HPDE6-E6E7 (cell line): ENCODE results near the gene SPATA31D3.
"Not testable (repeated sequence)": the region's sequence is repeated elsewhere in the genome, so short reads cannot be mapped to it uniquely, and the experiment has no call there.

ENCODE experiments used
- DNase-seq: peaks from one replicate; pipeline ENCODE4 v3.0.0; 2011; ENCODE audit warnings: missing footprints; ENCODE audit errors: extremely low spot score

Gene SPATA31D3

DNA sequence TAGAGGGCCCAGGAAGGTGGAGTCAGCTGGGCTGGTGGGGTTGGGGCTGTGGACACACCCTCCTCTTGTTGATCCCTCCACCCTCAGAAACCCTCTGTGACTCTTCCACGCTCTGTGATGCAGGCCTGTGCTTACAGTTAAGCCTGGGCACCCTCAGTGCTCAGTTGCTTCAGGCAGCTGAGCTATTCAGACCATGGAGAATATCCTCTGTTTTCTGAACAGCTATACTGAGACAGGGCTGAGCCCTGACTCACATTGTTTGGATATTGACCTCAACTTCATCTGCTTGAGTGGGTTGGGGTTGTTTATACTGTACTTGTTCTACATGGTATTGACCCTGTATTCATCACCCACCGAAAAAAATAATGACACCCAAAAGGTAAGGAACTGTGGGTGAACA lies at the start of gene SPATA31D3:
SPATA31D3 (plus strand) TSS at position 108 of the 400 bp plus-strand sequence; CDS start at position 194, 86 bp downstream.
- not testable (repeated sequence) for DNase-seq

DNA sequence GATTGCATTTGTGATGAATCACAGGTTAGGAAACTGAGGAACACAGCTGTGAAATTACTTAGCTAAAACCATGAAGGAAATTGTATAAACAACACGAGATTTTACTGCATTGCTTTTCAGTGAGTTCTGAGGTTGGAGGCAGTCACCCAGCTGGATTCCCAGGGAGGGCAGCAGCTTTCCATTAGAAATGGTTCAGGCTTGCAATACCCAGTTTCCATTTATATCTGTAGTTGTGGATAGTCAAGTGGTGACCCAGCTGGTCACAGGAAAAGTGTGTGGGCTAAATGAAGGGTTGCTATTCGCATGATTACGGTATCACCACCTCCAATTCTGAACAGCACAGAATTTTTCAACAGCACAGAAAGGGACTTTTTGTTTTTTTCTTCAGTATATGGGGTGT lies 49.4 kb upstream of the SPATA31D3 start:
- no peak for DNase-seq

DNA sequence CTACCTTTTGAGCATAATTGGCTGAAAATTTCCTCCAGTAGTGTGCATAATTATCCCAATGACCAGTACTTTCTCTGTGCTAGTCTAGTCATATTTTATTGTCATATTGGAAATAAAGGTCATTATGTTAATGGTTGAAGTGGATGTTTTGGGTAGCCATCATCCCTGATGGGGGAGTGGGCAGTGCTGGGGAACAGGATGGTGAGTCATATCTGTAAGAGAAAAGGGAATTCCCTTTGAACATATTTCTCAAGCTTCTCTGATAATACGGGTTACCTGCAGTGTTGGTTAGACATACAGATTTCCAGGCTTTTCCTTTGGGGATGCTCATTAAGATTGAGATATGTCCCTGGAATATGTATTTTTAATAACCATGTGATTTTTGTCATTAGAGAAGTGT lies 48.4 kb upstream of the SPATA31D3 start:
- no peak for DNase-seq

DNA sequence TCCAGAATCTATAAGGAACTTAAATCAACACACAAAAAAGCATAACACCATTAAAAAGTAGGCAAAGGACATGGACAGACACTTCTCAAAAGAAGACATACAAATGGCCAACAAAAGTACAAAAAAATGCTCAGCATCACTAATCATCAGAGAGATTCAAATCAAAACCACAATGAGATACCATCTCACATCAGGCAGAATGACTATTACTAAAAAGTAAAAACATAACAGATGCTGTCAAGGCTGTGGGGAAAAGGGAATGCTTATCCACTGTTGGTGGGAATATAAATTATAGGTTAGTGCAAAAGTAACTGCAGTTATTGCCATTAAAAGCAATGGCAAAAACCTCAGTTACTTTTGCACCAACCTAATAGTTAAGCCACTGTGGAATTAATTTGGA lies 47.2 kb upstream of the SPATA31D3 start:
- no peak for DNase-seq

DNA sequence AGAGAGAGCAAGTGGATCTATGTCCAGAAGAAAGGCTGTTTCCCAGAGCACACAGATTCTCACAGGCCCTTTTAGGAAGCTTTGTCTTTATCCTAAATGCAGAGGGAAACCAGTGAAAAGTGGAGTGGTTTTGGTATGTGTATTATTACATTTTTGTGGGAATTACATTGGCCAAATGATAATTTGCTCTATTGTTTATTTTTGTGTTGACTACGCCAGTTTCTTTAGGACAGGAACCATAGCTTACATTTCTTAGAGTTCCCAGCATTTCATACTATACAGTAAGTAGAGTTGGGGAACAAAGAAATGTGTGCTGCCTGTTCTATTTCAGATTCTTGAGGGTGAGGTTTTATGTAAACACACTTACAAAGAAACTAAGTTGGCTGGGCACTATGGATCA lies 44.4 kb upstream of the SPATA31D3 start:
- DNase-seq: no peak

DNA sequence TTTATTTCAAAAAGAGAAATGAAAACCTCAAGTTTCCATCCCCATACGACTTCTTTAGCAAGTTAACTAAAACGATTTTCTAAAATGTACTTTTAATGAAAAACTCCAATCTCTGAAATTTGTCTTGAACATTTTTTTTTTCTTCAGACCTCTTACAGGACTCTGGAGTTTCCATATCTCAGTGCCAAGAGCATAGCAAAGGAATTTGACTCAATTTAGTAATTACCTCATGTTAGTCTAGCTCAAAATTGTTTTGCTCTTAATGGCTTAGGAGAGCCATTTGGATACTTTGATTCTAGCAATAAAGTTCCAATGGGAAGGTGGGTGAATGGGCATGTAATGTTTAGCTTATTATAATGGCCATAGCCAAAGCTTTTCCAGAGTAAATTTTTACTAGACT lies 41.1 kb upstream of the SPATA31D3 start:
- DNase-seq: no peak

DNA sequence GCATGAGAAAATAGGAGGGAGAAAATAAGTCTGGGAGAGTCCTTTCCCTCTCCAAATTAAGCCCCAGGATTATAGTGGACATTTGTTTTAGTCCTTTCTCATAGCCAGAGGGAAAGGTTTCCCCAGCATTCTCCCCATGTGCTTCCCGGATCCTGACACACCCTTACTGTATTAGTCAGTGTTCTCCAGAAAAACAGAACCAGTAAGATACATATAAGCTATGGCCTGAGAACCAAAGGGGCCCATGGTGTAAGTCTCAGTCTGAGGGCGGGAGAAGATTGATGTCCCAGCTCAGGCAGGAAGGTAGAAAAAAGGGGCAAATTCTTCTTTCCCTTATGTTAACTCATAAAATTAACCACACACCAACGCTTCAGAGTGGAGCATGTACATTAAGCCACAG lies 40.7 kb upstream of the SPATA31D3 start:
- no peak for DNase-seq

DNA sequence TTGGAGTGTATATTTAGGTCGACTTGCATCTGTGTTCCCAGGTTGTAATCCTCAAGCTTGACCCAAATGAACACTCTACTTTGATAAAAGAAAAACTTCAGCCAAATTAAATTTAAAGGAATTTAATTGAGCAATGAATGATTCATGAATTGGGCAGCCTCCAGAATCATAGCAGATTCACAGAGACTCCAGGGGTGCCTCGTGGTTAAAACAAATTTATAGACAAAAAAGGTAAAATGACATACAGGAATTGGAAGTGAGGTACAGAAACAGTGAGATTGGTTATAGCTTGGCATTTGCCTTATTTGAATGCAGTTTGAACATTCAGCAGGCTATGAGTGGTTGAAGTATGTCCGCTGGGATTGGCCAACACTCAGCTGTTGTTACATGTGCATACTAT lies 36.6 kb upstream of the SPATA31D3 start:
- DNase-seq: no peak

DNA sequence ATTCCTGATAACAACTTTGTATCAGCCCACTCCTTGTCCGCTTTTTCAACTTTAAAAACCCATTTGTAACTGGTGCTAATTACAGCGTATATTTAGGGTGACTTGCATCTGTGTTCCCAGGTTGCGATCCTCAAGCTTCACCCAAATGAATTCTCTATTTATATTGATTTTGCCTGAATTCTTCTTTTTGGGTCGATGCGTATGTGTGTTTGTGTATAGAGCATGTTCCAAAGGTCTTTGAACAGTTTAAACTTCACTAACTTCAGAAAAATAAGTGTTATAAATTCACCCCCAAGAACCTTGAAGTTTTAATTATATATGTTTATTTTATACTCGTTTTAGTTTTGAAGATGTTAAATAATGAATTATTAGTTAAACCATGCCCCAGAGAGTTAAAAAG lies 31.2 kb upstream of the SPATA31D3 start:
- DNase-seq: no peak

DNA sequence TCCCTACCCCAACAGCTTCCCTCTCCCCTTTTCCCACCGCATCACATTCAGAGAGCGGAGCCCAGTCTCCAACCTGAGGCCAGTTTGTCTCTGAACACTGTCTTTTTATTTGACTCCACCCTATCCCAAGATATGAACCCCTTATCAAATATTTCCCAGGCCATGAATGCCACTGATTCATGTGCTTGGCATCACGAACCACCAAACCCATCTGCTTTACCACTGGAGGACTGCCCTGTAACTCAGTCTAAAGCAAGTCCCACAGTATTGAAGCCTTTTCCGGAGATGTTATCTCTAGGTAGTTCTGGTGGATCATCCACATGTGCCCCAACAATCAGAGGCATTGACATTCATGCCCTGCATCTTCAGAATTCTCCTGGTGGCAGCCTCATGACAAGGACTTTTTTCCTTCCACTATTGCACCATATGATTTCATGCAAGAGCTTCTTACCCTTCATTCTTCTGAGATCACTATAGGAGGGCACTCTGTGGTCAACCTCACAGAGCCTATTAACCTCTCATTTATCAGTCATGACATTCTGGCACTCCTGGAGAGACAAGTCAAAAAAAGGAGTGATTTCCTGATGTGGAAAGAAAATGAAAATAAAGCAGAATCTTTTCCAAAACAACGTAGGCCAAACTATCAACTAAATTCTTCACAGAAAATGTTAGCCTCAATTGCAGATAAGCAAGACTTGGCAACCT lies 27.3 kb upstream of the SPATA31D3 start:
- no peak for DNase-seq

DNA sequence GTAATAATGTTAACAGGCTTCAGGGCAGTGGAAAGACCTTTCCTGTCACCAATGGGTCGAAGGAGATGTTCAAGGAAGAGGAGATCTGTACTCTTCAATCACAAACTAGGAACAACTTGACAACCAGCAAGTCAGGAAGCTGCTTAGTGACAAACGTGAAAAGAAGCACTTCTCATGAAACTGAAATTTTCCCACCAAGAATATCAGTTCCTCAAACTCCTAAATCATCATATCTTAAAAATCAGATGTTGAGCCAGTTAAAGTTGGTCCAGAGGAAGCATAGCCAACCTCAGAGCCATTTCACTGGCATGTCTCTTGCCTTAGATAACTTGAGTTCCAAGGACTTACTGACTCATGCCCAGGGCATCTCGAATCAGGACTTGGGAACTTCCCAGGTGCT lies 24.8 kb upstream of the SPATA31D3 start:
- not testable (repeated sequence) for DNase-seq

DNA sequence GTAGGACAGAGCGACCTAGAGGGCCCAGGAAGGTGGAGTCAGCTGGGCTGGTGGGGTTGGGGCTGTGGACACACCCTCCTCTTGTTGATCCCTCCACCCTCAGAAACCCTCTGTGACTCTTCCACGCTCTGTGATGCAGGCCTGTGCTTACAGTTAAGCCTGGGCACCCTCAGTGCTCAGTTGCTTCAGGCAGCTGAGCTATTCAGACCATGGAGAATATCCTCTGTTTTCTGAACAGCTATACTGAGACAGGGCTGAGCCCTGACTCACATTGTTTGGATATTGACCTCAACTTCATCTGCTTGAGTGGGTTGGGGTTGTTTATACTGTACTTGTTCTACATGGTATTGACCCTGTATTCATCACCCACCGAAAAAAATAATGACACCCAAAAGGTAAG lies 15.0 kb upstream of the SPATA31D3 start, which contains the start of gene SPATA31D4:
SPATA31D4 (plus strand) TSS at position 124 of the 400 bp plus-strand sequence; CDS start at position 210, 86 bp downstream.
- not testable (repeated sequence) for DNase-seq

DNA sequence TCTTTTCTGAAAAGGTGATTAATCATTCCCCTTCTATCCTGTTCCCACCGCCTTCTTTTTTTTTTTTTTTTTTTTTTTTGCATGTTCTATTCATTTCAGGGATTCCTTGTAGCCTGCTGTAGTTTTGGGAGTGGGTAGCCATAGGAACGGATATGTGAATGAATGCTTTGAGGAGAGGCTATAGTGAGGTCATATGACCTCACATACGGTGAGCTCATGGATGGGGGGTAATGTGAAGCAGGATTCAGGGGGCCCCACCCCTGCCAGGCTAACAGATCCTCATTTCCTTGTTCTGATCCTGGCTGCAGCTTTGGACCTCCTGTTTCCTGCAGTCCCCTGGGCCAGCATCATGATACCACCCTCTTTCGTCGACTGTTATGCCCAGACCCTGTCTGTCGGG lies 13.2 kb upstream of the SPATA31D3 start:
- DNase-seq: not testable (repeated sequence)

DNA sequence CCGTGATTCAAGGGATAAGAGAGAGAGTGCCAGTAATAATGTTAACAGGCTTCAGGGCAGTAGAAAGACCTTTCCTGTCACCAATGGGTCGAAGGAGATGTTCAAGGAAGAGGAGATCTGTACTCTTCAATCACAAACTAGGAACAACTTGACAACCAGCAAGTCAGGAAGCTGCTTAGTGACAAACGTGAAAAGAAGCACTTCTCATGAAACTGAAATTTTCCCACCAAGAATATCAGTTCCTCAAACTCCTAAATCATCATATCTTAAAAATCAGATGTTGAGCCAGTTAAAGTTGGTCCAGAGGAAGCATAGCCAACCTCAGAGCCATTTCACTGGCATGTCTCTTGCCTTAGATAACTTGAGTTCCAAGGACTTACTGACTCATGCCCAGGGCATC lies 9.8 kb upstream of the SPATA31D3 start:
- not testable (repeated sequence) for DNase-seq

DNA sequence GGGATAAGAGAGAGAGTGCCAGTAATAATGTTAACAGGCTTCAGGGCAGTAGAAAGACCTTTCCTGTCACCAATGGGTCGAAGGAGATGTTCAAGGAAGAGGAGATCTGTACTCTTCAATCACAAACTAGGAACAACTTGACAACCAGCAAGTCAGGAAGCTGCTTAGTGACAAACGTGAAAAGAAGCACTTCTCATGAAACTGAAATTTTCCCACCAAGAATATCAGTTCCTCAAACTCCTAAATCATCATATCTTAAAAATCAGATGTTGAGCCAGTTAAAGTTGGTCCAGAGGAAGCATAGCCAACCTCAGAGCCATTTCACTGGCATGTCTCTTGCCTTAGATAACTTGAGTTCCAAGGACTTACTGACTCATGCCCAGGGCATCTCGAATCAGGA lies 5.3 kb downstream of the SPATA31D3 start:
- DNase-seq: not testable (repeated sequence)

DNA sequence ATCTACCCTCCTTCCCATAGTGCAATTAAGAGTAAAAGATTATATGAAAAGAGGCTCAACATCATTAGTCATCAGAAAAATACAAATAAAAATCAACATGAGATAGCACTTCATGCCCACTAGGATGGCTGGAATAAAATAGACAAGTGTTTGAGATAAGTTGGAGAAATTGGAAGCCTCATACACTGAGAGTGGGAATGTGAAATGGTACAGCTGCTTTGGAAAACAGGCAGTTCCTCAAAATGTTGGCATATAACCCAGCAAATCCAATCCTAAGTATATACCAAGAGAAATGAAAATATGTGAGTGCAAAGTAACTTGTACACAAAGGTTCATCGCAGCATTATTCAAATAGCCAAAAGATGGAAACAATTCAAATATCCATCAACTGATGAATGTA lies 9.8 kb downstream of the SPATA31D3 start:
- DNase-seq: no peak

DNA sequence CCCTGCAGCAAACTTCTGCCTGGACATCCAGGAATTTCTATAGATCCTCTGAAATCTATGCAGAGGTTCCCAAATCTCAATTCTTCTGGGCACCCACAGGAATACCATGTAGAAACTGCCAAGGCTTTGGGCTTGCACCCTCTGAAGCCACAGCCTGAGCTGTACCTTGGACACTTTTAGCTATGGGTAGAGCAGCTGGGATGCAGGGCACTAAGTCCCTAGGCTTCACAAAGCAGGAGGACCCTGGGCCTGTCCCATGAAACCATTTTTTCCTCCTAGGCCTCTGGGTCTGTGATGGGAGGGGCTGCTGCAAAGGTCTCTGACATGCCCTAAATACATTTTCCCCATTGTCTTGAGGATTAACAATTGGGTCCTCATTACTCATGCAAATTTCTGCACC lies 12.3 kb downstream of the SPATA31D3 start:
- no peak for DNase-seq

DNA sequence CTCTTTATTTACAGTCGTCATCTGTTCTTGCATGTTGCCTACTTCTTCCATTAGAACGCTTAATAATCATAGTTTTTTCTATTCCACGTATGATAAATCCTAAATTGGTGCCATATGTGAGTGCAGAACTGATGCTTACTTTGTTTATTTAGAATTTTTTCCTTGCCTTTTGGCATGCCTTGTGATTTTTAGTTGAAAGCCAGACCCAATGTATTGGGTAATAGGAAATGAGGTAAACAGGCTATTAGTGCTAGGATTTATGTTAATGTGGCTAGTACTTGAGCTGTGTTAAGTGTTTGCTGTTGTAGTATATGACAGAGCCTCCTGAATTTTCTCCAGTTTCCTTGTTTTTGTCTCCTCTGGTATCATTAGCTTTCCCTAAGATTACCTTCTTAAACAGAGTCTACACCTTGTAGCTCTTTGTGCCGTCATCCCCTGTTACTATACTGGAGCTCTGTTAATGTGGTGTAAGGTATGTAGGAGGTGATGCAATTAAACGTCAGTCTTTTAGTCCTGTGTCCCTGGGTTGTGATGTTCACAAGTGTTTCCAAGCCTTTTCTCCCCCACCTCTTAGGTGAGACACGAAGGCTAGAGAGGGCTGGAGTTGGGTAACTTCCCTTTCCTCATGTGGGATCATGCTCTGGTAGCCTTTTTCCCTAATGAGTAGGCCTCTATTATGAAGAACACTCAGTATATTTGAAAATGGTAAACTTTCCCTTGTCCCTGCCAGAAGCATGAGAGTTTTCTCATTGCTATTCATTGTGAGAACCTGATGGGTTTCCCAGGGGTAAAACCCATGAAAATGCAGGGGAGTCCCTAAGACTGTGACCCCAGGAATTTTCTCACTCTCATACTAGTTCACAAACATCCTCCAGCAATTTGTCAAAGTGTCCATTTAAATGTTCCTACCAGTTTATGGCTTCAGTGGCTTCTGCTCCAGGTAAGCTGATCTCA lies 21.2 kb downstream of the SPATA31D3 start:
- DNase-seq: no peak

DNA sequence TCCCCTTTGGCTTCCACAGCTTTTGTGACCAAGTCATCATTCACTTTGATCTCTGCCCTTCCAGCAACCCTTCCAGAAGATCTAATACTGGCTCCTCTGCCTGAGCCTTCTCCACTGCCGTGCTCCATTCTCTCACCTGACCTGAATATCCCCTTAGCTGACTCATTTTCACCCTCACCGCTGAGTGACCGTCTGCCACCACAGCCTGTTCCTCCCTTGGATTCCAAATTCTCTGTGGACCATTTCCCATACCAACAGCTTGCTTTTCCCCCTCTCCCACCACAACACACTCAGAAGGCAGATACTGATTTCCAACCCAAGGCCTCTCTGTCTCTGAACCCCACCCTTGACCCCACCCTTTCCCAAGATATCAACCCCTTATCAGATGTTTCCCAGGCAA lies 24.7 kb downstream of the SPATA31D3 start:
- DNase-seq: no peak

DNA sequence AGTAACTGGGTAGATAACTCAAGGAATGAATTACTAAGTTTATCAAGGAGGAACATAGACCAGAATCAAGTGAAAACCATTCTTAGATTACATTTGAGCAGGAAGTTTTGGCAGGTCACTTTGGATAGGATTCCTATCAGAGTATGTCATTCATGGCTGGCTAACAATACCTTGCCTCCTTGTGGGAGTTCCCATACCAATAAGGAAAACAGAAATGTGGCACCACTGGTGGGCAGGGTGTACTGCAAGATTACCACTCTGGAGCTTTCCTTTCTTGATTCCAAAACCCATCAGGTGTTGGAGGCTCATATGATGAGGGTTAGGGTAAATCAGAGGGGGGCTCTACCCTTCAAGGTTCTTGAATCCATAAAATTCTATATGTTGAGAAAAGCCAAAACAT lies 26.7 kb downstream of the SPATA31D3 start:
- DNase-seq: no peak

DNA sequence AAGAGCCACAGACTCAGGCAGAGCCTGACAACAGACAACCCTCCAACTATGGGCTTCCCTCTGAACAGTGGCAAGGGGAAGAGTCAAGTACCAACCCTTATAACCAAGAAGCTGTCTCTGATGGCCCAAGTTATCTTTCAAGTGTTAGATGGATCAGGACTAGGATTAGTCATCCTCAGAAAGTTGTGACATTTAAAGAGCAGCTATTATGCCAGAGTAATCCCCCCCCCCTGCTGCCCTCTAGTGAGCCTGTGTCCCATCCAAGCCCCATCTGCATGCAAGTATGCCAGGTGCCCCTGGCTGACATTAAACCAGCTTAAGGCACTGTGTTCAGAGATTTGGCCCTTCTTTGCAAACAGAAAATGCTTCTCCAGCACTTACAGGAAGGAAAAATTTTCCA lies 28.4 kb downstream of the SPATA31D3 start:
- no peak for DNase-seq

DNA sequence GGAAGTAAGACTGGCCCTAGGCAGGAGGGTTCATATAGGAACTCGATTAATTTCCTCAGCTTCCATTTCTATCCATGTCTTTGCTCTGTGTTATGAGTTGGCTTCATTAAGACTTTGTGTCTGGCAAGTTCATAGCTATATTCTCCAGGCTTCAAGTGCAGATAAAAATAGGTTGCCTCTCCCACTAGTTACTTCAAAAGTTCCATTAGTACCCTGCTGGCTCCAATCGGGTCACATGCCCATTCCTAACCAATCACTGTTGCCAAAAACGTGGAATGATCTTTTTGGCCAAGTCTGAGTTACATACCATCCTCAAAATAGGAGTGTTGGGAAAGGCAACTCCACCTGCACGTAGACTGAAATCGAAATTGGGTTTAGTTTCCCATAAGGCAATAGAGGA lies 31.5 kb downstream of the SPATA31D3 start:
- no peak for DNase-seq

DNA sequence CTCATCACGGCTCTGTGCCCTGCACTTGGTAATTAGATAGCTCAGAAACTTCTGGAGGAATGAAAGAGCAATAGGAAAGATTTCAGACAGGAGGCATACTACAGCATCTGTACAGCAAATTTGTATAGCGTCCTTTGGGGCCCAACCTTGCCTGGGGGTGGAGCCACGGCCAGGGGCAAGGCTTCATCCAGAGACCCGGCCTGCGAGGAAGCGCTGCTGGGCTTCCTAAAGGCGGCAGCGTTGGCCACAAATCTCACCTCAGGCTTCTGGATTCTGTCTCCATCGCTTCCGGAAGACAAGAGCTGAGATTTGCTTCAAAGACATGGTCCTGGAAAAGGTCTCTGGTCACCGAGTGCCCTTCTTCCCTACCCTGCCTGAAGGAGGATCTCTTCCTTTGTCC lies 33.1 kb downstream of the SPATA31D3 start:
- no peak for DNase-seq
